PFSK-1 (cell line): ENCODE data around the gene MAGI1.

Source experiments
- POLR2AphosphoS5 ChIP-seq: IDR thresholded peaks from 2 replicates; pipeline ENCODE4 v1.6.1; 2012; ENCODE audit warnings: low read depth, mild to moderate bottlenecking, control low read depth, low read length, moderate library complexity
- SIN3A ChIP-seq: IDR thresholded peaks from 2 replicates; pipeline ENCODE4 v1.6.1; 2012; ENCODE audit warnings: mild to moderate bottlenecking, low read length, moderate library complexity, borderline replicate concordance; ENCODE audit not compliant: insufficient read depth
- TAF1 ChIP-seq: IDR thresholded peaks from 2 replicates; pipeline ENCODE4 v1.6.1; 2012; ENCODE audit warnings: low read length, control low read depth, borderline replicate concordance; ENCODE audit not compliant: insufficient read depth
- TF ChIP-seq, protein P1 (sequence below), 2 experiments: IDR thresholded peaks; 2 replicates each; pipeline versions ENCODE4 v1.6.1 to v1.8.0; 2011 to 2012; ENCODE audit warnings: low read depth in 2 of 2, low read length in 2 of 2, control low read depth in 1 of 2, inconsistent platforms in 1 of 2, mild to moderate bottlenecking in 1 of 2, moderate library complexity in 1 of 2; ENCODE audit not compliant: insufficient read depth in 1 of 2

DNA sequence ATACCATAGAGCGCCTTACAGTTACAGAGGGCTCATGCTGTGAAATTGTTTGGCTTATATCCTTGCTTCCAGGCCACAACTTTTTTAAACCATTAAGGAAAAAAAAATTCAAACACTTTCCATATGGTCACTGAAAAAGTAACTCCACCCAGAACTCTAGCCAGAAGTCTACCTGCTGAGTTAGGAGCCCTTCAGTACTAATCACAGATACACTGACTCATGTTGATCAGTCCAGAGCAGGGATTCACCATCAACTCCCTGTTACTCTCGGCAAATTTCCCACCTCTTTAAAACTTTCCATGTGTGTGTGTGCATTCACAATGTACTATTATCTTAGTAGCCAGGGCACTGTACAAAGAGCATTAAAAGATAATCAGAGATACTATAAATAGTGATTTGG lies 372.8 kb downstream of the MAGI1 start:
- TF ChIP-seq, protein P1, sequence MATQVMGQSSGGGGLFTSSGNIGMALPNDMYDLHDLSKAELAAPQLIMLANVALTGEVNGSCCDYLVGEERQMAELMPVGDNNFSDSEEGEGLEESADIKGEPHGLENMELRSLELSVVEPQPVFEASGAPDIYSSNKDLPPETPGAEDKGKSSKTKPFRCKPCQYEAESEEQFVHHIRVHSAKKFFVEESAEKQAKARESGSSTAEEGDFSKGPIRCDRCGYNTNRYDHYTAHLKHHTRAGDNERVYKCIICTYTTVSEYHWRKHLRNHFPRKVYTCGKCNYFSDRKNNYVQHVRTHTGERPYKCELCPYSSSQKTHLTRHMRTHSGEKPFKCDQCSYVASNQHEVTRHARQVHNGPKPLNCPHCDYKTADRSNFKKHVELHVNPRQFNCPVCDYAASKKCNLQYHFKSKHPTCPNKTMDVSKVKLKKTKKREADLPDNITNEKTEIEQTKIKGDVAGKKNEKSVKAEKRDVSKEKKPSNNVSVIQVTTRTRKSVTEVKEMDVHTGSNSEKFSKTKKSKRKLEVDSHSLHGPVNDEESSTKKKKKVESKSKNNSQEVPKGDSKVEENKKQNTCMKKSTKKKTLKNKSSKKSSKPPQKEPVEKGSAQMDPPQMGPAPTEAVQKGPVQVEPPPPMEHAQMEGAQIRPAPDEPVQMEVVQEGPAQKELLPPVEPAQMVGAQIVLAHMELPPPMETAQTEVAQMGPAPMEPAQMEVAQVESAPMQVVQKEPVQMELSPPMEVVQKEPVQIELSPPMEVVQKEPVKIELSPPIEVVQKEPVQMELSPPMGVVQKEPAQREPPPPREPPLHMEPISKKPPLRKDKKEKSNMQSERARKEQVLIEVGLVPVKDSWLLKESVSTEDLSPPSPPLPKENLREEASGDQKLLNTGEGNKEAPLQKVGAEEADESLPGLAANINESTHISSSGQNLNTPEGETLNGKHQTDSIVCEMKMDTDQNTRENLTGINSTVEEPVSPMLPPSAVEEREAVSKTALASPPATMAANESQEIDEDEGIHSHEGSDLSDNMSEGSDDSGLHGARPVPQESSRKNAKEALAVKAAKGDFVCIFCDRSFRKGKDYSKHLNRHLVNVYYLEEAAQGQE (IDR thresholded peaks at IDR 0.05; ENCODE audit: insufficient read depth in 1 of 2, low read depth in 2 of 2, low read length in 2 of 2) = no peak
- no peak for TF ChIP-seq SIN3A
- TF ChIP-seq POLR2AphosphoS5 = no peak
- no peak for TF ChIP-seq TAF1
